ENCODE measurements around the gene RHBDL1.

The RHBDL1 gene

DNA sequence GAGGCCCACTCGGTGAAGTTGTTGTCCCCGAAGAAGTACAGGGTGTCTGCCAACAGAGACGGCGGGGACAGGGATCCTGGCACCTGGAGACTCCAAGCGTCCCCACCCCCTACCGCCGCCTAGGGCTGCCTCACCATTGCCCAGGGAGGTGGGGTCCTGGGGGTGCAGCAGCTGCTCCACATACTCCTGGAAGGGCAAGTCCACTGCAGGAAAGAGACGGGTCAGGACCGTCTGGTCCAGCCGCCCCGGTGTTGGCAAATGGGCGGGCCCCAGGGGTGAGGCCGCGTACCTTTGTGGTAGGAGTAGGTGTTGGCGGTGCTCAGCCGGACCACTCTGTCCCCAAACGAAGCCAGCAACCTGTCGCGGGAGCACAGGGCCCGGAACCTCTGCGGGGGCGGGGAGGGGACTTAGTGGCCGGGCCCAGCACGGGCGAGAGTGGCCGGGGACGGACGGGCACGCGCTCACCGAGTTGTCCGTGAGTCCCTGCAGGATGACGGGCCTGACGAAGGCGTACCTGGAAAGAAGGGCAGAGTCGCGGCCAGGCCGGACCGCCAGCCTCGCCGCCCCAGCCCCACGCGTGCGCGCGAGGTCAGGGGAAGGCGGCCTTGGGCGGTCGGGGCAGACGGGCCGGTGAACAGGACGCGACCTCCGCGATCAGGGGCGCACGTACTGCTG is 8.1 kb downstream of the RHBDL1 start (continued):
- no peak for TF ChIP-seq ZNF214 (tag by site-specific recombination; IDR thresholded peaks at IDR 0.05; ENCODE audit: borderline replicate concordance)
- no peak for TF ChIP-seq TRIM28 (IDR thresholded peaks at IDR 0.05; ENCODE audit: borderline replicate concordance, low read length)
- no peak for TF ChIP-seq ZNF202 (tag by site-specific recombination; IDR thresholded peaks at IDR 0.05; ENCODE audit: borderline replicate concordance)
- TF ChIP-seq KLF9 (tag by site-specific recombination; IDR thresholded peaks at IDR 0.05; ENCODE audit: low read depth): peak; percentile 77
- TF ChIP-seq ZNF394 (tag by site-specific recombination; IDR thresholded peaks at IDR 0.05; ENCODE audit: borderline replicate concordance): peak; percentile 40; the same call in 1 of the 2 replicates
- TF ChIP-seq ZNF221 (tag by site-specific recombination; IDR thresholded peaks at IDR 0.05; ENCODE audit: borderline replicate concordance): no peak
- TF ChIP-seq ZNF621 (tag by site-specific recombination; IDR thresholded peaks at IDR 0.05): no peak
- TF ChIP-seq BCL11A (tag by site-specific recombination; IDR thresholded peaks at IDR 0.05; ENCODE audit: low read depth): peak; percentile 97
- peak; percentile 93 for TF ChIP-seq ZNF600 (tag by site-specific recombination; IDR thresholded peaks at IDR 0.05)
- TF ChIP-seq, protein P1, sequence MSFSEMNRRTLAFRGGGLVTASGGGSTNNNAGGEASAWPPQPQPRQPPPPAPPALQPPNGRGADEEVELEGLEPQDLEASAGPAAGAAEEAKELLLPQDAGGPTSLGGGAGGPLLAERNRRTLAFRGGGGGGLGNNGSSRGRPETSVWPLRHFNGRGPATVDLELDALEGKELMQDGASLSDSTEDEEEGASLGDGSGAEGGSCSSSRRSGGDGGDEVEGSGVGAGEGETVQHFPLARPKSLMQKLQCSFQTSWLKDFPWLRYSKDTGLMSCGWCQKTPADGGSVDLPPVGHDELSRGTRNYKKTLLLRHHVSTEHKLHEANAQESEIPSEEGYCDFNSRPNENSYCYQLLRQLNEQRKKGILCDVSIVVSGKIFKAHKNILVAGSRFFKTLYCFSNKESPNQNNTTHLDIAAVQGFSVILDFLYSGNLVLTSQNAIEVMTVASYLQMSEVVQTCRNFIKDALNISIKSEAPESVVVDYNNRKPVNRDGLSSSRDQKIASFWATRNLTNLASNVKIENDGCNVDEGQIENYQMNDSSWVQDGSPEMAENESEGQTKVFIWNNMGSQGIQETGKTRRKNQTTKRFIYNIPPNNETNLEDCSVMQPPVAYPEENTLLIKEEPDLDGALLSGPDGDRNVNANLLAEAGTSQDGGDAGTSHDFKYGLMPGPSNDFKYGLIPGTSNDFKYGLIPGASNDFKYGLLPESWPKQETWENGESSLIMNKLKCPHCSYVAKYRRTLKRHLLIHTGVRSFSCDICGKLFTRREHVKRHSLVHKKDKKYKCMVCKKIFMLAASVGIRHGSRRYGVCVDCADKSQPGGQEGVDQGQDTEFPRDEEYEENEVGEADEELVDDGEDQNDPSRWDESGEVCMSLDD (tag by site-specific recombination; IDR thresholded peaks at IDR 0.05): no peak
- no peak for TF ChIP-seq ZFP3 (tag by site-specific recombination; IDR thresholded peaks at IDR 0.05; ENCODE audit: low read depth)
- peak; percentile 97 for TF ChIP-seq KLF8 (tag by site-specific recombination; IDR thresholded peaks at IDR 0.05)
- TF ChIP-seq WT1 (tag by site-specific recombination; IDR thresholded peaks at IDR 0.05): peak; percentile 48
- TF ChIP-seq, protein P2, sequence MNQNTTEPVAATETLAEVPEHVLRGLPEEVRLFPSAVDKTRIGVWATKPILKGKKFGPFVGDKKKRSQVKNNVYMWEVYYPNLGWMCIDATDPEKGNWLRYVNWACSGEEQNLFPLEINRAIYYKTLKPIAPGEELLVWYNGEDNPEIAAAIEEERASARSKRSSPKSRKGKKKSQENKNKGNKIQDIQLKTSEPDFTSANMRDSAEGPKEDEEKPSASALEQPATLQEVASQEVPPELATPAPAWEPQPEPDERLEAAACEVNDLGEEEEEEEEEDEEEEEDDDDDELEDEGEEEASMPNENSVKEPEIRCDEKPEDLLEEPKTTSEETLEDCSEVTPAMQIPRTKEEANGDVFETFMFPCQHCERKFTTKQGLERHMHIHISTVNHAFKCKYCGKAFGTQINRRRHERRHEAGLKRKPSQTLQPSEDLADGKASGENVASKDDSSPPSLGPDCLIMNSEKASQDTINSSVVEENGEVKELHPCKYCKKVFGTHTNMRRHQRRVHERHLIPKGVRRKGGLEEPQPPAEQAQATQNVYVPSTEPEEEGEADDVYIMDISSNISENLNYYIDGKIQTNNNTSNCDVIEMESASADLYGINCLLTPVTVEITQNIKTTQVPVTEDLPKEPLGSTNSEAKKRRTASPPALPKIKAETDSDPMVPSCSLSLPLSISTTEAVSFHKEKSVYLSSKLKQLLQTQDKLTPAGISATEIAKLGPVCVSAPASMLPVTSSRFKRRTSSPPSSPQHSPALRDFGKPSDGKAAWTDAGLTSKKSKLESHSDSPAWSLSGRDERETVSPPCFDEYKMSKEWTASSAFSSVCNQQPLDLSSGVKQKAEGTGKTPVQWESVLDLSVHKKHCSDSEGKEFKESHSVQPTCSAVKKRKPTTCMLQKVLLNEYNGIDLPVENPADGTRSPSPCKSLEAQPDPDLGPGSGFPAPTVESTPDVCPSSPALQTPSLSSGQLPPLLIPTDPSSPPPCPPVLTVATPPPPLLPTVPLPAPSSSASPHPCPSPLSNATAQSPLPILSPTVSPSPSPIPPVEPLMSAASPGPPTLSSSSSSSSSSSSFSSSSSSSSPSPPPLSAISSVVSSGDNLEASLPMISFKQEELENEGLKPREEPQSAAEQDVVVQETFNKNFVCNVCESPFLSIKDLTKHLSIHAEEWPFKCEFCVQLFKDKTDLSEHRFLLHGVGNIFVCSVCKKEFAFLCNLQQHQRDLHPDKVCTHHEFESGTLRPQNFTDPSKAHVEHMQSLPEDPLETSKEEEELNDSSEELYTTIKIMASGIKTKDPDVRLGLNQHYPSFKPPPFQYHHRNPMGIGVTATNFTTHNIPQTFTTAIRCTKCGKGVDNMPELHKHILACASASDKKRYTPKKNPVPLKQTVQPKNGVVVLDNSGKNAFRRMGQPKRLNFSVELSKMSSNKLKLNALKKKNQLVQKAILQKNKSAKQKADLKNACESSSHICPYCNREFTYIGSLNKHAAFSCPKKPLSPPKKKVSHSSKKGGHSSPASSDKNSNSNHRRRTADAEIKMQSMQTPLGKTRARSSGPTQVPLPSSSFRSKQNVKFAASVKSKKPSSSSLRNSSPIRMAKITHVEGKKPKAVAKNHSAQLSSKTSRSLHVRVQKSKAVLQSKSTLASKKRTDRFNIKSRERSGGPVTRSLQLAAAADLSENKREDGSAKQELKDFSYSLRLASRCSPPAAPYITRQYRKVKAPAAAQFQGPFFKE (tag by site-specific recombination; IDR thresholded peaks at IDR 0.05; ENCODE audit: borderline replicate concordance): no peak; the same call in 1 of the 2 replicates
- no peak for TF ChIP-seq ZNF571 (tag by site-specific recombination; IDR thresholded peaks at IDR 0.05)
- TF ChIP-seq, protein P3, sequence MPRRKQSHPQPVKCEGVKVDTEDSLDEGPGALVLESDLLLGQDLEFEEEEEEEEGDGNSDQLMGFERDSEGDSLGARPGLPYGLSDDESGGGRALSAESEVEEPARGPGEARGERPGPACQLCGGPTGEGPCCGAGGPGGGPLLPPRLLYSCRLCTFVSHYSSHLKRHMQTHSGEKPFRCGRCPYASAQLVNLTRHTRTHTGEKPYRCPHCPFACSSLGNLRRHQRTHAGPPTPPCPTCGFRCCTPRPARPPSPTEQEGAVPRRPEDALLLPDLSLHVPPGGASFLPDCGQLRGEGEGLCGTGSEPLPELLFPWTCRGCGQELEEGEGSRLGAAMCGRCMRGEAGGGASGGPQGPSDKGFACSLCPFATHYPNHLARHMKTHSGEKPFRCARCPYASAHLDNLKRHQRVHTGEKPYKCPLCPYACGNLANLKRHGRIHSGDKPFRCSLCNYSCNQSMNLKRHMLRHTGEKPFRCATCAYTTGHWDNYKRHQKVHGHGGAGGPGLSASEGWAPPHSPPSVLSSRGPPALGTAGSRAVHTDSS (tag by site-specific recombination; IDR thresholded peaks at IDR 0.05): no peak
- TF ChIP-seq ZNF211 (tag by site-specific recombination; IDR thresholded peaks at IDR 0.05; ENCODE audit: low read depth): no peak
- TF ChIP-seq, protein P4, sequence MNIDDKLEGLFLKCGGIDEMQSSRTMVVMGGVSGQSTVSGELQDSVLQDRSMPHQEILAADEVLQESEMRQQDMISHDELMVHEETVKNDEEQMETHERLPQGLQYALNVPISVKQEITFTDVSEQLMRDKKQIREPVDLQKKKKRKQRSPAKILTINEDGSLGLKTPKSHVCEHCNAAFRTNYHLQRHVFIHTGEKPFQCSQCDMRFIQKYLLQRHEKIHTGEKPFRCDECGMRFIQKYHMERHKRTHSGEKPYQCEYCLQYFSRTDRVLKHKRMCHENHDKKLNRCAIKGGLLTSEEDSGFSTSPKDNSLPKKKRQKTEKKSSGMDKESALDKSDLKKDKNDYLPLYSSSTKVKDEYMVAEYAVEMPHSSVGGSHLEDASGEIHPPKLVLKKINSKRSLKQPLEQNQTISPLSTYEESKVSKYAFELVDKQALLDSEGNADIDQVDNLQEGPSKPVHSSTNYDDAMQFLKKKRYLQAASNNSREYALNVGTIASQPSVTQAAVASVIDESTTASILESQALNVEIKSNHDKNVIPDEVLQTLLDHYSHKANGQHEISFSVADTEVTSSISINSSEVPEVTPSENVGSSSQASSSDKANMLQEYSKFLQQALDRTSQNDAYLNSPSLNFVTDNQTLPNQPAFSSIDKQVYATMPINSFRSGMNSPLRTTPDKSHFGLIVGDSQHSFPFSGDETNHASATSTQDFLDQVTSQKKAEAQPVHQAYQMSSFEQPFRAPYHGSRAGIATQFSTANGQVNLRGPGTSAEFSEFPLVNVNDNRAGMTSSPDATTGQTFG (tag by site-specific recombination; IDR thresholded peaks at IDR 0.05; ENCODE audit: borderline replicate concordance): no peak
- 0 out of 2 replicates have a peak, but pooled peaks have one; percentile 51 for TF ChIP-seq KLF7 (tag by site-specific recombination; IDR thresholded peaks at IDR 0.05; ENCODE audit: borderline replicate concordance)
- TF ChIP-seq ZNF670 (tag by site-specific recombination; IDR thresholded peaks at IDR 0.05; ENCODE audit: low read depth): no peak
- TF ChIP-seq ZNF654 (tag by site-specific recombination; IDR thresholded peaks at IDR 0.05; ENCODE audit: low read depth): no peak
- TF ChIP-seq, protein P5, sequence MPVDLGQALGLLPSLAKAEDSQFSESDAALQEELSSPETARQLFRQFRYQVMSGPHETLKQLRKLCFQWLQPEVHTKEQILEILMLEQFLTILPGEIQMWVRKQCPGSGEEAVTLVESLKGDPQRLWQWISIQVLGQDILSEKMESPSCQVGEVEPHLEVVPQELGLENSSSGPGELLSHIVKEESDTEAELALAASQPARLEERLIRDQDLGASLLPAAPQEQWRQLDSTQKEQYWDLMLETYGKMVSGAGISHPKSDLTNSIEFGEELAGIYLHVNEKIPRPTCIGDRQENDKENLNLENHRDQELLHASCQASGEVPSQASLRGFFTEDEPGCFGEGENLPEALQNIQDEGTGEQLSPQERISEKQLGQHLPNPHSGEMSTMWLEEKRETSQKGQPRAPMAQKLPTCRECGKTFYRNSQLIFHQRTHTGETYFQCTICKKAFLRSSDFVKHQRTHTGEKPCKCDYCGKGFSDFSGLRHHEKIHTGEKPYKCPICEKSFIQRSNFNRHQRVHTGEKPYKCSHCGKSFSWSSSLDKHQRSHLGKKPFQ (tag by site-specific recombination; IDR thresholded peaks at IDR 0.05): no peak
- no peak for TF ChIP-seq MEIS1 (CRISPR knock-in tag; IDR thresholded peaks at IDR 0.05; ENCODE audit: borderline replicate concordance)
